OCI-M1 (cell line): ENCODE data around the gene KLK3.
"Not testable (repeated sequence)": the region's sequence is repeated elsewhere in the genome, so short reads cannot be mapped to it uniquely, and the experiment has no call there.

Source experiments
- DNase-seq: peaks from one replicate; lab custom pipeline; 2025; lab: John Stamatoyannopoulos, UW

KLK3 gene

GRCh38 chr19:50861496-50862286 is 7.0 kb downstream of the KLK3 start:
- DNase-seq = no peak

- DNase-seq = no peak
Measured at GRCh38 chr19:50869479-50869878, 14.8 kb downstream of the KLK3 start.

GRCh38 chr19:50870417-50871089 is 15.8 kb downstream of the KLK3 start:
- DNase-seq = no peak

- no peak for DNase-seq
Measured at GRCh38 chr19:50873056-50873455, 18.3 kb downstream of the KLK3 start, which contains the start of gene KLK2. Gene KLK2 (plus strand): TSS chr19:50873439. CDS start chr19:50873474, 35 bp downstream.

GRCh38 chr19:50874211-50874610 is 19.5 kb downstream of the KLK3 start:
- DNase-seq = no peak

- peak; percentile 31 for DNase-seq
Measured at GRCh38 chr19:50875795-50876422, 21.2 kb downstream of the KLK3 start.

GRCh38 chr19:50876456-50876855 is 21.7 kb downstream of the KLK3 start:
- no peak for DNase-seq

- DNase-seq = no peak
Measured at GRCh38 chr19:50877338-50877737, 22.6 kb downstream of the KLK3 start.

- peak; percentile 81 for DNase-seq
Measured at GRCh38 chr19:50878851-50879250, 24.1 kb downstream of the KLK3 start.

GRCh38 chr19:50880241-50880640 is 25.5 kb downstream of the KLK3 start:
- no peak for DNase-seq

GRCh38 chr19:50882188-50882587 is 27.5 kb downstream of the KLK3 start:
- DNase-seq = no peak

- DNase-seq = no peak
Measured at GRCh38 chr19:50889638-50890037, 34.9 kb downstream of the KLK3 start.

GRCh38 chr19:50890422-50891252 is 35.9 kb downstream of the KLK3 start:
- DNase-seq = no peak

- no peak for DNase-seq
Measured at GRCh38 chr19:50891253-50891625, 36.5 kb downstream of the KLK3 start.

- peak; percentile 39 for DNase-seq
Measured at GRCh38 chr19:50893047-50893736, 38.5 kb downstream of the KLK3 start.

GRCh38 chr19:50894478-50895356 is 40.0 kb downstream of the KLK3 start:
- DNase-seq = no peak

GRCh38 chr19:50896089-50896590 is 41.4 kb downstream of the KLK3 start:
- DNase-seq = not testable (repeated sequence)

- DNase-seq = peak; percentile 89
Measured at GRCh38 chr19:50896591-50897190, 42.0 kb downstream of the KLK3 start.

GRCh38 chr19:50897191-50897607 is 42.5 kb downstream of the KLK3 start:
- DNase-seq = no peak

GRCh38 chr19:50897612-50898011 is 42.9 kb downstream of the KLK3 start:
- DNase-seq = no peak
